Mucosa of stomach (tissue), 1 donor: ENCODE data around the gene SLC6A6.

Experiments used
- H3K27me3 ChIP-seq: one replicate; pipeline ENCODE4 v1.7.0; 2013; ENCODE audit warnings: mild to moderate bottlenecking, low read length; ENCODE audit not compliant: control insufficient read depth, insufficient read depth
- H3K36me3 ChIP-seq: one replicate; pipeline ENCODE4 v1.7.0; 2013; ENCODE audit warnings: low read length; ENCODE audit not compliant: control insufficient read depth, insufficient read depth
- H3K4me1 ChIP-seq: one replicate; pipeline ENCODE4 v1.7.0; 2013; ENCODE audit warnings: mild to moderate bottlenecking, low read length; ENCODE audit not compliant: control insufficient read depth, insufficient read depth
- H3K4me3 ChIP-seq: one replicate; pipeline ENCODE4 v1.7.0; 2013; ENCODE audit warnings: low read length
- H3K9ac ChIP-seq: one replicate; pipeline ENCODE4 v1.7.0; 2013; ENCODE audit warnings: mild to moderate bottlenecking, low read length, moderate library complexity
- H3K9me3 ChIP-seq: one replicate; pipeline ENCODE4 v1.7.0; 2013; ENCODE audit warnings: mild to moderate bottlenecking, low read length, moderate library complexity; ENCODE audit not compliant: control insufficient read depth
- donor health status: Pancreatic carcinoma.

SLC6A6 gene

DNA sequence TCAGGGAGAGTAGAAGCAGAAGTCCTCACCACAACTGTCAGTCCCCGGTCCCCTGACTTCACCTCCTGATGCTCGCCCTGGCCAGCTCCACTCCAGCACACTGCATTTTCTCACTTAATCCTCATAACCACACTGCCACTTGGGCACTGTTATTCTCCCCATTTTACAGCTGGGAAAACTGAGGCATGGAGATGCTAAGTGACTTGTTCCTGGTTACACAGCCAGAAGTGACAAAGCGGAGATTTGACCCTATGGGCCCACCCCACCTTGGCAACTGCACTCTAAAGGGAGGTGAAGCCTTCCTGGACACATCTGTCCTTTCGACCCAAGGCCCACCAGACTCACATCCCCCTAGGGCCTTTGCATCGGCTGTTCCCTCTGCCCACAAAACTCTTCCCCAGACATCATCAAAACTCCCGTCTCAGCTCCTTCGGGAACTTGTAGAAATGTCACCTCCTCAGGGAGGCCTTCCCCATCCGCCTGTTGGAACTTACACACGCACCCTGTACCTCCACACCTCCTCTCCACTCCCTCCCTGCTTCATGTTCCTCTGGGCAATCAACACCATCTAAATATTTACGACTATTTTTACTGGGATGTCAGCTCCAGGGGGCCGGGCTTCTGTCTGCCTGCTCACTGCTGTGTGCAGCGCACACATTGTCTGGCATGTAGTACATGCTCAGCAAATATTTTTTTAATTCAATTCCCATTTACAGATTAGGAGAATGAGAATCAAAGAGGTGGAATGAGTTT lies 134.6 kb downstream of the SLC6A6 start:
- H3K9me3 ChIP-seq = no peaks in the 10 kb centered on the region
- H3K9ac ChIP-seq = no peak overlapping the region
- H3K27me3 ChIP-seq = no peaks in the 10 kb centered on the region
- H3K4me3 ChIP-seq = no peak overlapping the region
- H3K4me1 ChIP-seq = peaks cover 45% of the 10 kb centered on the region
- no peaks in the 10 kb centered on the region for H3K36me3 ChIP-seq

DNA sequence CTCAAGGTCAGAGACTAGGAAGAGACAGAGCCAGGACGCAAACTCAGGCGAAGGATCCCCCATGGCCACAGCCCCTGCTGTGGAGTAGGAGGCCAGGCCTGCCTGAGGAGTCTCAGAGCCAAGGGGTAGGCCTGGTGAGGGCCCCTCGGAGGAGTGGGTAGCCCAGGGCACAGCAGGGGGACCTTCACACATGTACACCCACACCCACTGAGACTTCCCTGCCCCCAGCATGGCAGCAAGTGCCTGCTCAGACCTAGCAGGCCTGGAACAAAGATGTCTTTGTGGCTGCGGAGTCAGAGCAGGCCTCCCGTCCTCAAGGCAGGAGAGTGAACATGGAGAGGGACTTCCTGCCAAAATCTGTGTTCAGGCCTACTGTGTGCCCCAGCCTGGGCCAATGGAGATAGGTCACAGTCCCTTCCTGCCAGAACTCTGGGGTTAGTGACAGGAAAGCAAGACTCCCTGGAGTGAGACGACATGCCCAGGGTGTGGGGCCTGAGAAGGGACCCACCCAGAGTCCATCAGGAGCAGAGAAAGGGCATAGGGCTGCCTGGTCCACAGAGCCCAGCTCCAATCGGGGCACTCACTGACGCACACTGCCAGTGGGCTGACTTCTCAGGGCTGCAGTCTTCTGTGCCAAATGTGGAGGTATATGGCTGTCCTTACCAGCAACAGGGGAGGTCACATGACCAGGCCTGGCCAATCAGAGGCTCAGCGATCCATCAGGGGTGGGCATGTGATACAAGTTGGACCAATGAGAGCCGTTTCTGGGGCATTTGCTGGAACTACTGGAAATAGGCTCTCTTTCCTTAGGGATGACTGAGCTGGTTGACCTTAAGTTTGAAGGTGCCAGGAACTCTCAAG lies 135.4 kb downstream of the SLC6A6 start:
- Histone ChIP-seq H3K9me3 (no peaks in the 10 kb centered on the region), H3K4me3 (no peak overlapping the region), H3K27me3 (no peaks in the 10 kb centered on the region), H3K36me3 (no peaks in the 10 kb centered on the region), H3K4me1 (peaks cover 37% of the 10 kb centered on the region), H3K9ac (no peak overlapping the region)

DNA sequence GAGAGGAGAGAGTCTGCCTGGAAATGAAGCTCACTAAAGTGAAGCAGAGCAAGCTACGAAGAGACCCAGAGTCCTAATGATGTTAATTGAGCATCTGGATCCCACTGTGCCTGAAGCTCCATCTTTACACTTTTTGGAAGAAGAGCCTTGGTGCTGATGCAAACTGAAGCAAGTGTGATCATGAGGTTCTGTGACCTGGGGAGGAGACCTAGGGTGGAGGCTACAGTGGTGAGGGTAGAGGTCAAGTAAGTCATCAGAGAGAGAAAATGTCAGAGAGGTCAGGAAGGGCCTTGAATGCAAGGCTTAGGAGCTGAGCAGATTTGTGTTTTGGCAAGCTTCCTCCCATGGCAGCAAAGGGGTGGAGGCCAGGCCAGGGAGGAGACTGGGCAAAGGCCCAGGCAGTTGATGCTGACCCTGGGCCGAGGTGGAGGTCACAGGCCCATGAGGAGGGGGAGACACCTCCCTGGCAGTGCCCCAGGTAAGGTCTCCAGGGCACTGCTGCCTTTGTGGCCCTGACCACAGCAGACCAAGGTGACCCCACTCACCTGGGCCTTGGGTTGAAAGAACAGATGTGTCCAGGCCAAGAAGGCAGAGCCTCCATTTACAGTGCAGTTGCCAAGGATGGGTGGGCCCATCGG lies 136.2 kb downstream of the SLC6A6 start:
- H3K4me1 ChIP-seq = peaks cover 30% of the 10 kb centered on the region
- no peaks in the 10 kb centered on the region for H3K9me3 ChIP-seq
- no peaks in the 10 kb centered on the region for H3K27me3 ChIP-seq
- H3K9ac ChIP-seq = no peak overlapping the region
- H3K36me3 ChIP-seq = no peaks in the 10 kb centered on the region
- no peak overlapping the region for H3K4me3 ChIP-seq
